HTR-8/SVneo (cell line): ENCODE results near the gene MACC1.
A peak's percentile ranks its signal among the peaks of the same experiment; 100 is the strongest.

Source experiments
- DNase-seq: peaks from one replicate; pipeline ENCODE4 v3.0.0; 2011; ENCODE audit warnings: low spot score, mixed read lengths; ENCODE audit not compliant: insufficient read length
- FAIRE-seq: peaks from 2 replicates; lab custom pipeline; 2011; peaks lifted over from hg19 to GRCh38; lab: Jason Lieb, UNC

MACC1 gene

DNA sequence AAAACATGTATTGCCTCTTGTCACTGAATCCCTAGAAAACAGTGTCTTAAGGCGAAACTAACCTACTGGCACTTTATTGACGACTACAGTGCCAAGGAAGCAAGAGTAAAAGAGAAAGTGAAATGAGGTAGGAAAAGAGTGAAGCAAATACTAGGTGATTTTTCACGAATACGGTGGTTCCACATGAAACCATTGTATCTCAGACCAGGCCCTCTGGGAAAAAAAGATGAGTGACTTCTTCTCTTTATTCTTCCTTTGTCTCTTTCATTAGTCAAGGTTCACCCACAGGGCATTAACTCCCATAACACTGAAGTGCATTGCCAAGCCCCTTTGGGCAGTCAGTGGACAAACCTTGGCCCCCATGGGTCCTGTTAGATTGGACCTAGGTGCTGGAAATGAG lies 16.2 kb upstream of the MACC1 start:
- DNase-seq = no peak
- no peak for FAIRE-seq

DNA sequence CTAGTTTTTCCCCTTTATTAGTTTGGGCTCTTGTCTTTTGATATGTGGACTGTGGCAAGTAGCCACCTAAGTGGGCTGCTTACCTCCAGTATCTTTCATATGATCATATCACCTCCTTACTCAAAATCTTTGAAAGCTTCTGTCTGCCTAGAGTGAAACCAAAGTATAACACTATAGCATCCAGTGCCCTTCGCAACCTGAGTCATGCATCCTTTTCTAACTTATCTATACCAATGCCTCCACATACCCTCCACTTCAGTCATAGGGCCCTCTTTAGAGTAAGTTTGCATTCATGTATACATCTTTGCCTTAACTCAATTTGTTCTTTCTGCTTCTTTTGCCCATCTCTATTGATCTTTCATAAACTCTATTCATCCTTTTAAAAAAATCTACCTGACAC lies 15.7 kb upstream of the MACC1 start:
- DNase-seq (no peak), FAIRE-seq (no peak)

DNA sequence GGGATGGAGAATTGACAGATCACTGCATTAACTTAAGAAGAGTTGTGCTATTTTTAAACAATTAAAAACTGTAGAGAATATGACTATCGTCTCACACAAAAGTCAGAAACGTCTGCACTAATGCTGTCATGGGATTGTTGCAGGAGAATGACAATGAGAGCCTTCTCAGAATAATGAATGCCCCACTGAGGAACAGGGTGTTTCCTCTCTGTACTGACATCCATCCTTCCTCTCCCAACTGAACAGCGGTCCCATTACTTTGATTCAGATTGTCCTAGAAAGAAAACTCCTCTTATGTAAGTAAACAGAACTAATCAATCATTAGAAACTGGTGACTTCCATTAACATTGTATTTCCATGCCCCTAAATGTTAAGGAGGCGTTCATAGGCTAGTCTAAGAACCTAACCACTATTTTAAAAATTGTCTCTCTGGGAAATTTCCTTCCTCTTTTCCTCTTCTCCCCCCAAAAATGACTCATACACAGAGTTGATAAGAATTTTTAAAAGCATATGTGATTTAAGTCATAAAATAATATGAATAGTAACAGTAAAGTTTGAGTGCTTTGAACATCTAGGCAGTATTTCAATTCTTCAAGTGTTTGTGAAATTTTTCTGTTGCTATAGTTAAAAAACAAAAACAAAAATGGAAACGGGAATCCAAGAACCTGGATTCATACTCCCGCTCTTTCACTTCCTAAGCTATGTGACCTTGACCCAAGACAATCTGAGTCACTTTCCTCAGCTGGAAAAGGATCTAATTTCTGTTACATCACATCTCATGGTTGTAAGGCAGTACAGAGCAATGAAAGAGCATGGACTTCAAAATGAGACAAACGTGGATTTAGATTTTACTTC lies 12.7 kb upstream of the MACC1 start:
- DNase-seq (peak; percentile 51), FAIRE-seq (no peak)

GRCh38 chr7:20229081-20229480 lies 11.9 kb upstream of the MACC1 start:
- no peak for DNase-seq
- no peak for FAIRE-seq

DNA sequence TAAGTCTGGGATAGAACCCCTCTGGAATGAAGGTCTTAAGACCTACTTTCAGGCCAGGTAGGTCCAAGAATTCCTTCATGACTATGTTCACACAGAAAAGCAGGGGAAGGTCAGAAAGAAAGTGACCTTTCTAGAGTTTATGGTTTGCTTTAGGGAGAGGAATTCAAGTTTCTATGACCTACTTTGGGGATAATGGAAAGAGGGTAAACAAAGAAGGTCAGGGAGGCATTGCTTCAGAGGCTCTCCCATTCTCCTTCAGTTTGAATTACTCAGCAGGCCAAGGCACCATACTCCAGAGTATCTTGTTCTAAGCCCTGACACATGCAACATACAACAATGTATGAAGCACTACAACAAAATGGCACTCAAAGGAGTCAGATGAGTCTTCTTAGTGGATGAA lies 11.5 kb upstream of the MACC1 start:
- FAIRE-seq (no peak), DNase-seq (no peak)

GRCh38 chr7:20227291-20227795 lies 10.2 kb upstream of the MACC1 start:
- no peak for DNase-seq

GRCh38 chr7:20226860-20227259 lies 9.7 kb upstream of the MACC1 start:
- FAIRE-seq = no peak
- no peak for DNase-seq

More at GRCh38 chr7:20227291-20227795, 10.2 kb upstream of the MACC1 start:
- FAIRE-seq = no peak

- no peak for FAIRE-seq
- no peak for DNase-seq
Observed at GRCh38 chr7:20225384-20225783, 8.2 kb upstream of the MACC1 start.

DNA sequence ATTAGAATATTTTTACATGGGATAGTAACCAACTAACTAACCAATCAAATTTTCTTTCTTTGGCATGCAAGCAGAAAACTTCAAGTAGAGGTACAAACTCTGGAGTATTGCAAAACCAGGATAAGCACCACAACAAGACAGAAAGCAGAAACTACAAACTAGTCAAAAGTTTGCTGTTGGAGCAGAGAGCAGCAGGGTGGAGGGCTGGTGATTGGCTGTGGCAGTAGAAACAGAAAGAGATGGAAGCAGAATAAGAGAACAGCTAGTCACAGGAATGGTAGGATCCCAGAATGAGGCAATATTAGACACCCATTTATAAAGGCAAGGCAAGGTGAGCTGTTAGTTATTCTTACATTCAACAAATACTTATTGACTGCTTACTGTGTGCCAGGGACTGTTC lies 6.8 kb upstream of the MACC1 start:
- no peak for FAIRE-seq
- DNase-seq = no peak

DNA sequence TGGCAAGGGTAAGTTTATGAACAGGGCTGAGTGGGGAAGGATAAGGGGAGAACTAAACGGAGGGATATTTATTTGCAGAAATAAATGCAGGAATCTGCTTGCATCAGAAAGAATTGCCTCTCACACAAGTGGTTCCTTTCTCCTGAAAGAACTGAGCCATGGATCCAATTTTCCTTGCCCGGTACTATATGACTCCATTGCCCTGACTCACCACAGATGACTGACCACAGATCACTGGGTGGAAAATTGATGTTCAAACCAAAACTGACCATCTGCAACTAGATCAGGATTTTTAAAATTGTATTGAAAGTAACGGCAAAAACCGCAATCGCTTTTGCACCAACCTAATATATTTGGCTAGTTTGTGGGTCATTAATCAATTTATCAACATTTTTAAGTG lies 6.2 kb upstream of the MACC1 start:
- FAIRE-seq (no peak), DNase-seq (no peak)

DNA sequence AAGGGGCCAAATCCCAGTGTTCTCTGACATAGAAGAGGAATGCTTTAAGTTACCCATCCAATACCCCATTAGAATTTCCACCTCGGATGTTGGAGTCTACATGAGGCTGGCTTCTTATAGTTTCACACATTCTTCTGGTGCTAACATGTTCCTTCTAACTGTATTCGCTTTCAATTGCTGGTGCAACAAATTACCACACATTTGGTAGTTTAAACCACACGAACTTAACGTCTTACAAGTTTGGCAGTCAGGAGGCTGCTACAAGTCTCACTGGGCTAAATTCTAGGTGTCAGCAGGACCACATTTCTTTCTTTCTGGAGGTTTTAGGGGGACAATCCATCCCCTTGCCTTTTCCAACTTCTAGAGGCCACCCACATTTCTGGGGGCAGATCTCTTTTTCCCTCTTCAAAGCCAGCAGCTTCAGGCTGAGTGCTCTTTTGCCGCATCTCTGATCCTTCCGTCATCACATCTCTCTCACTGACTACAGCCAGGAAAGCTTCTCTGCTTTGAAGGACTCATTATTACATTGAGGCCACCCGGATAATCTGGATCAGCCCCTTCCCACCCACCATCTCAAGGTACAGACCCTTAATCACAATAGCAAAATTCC lies 5.1 kb upstream of the MACC1 start:
- no peak for FAIRE-seq
- DNase-seq = no peak

- FAIRE-seq = no peak
- DNase-seq = peak; percentile 26
Observed at GRCh38 chr7:20220921-20221547, 3.9 kb upstream of the MACC1 start.

DNA sequence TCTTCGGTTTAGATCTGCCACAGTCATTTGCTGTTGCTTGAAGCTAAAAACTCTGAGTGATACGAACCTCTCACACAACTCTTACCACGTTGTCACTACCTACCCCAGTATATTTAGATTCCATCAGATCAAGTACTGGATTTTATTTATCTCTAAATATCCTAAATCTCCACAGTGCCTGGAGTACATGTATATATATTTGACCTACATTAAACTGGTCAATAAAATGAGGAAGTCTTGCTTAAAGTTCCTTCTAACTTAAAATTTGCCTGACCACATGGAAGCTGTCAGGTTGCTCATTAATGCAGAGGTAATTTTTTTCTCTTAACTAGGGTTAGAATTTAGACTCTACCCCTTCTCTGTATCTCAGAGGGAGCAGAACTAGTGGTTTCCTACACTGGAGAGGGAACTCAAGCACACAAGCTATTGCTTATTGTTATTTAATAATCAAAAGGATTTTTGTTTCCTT lies 3.1 kb upstream of the MACC1 start:
- DNase-seq (no peak), FAIRE-seq (no peak)

DNA sequence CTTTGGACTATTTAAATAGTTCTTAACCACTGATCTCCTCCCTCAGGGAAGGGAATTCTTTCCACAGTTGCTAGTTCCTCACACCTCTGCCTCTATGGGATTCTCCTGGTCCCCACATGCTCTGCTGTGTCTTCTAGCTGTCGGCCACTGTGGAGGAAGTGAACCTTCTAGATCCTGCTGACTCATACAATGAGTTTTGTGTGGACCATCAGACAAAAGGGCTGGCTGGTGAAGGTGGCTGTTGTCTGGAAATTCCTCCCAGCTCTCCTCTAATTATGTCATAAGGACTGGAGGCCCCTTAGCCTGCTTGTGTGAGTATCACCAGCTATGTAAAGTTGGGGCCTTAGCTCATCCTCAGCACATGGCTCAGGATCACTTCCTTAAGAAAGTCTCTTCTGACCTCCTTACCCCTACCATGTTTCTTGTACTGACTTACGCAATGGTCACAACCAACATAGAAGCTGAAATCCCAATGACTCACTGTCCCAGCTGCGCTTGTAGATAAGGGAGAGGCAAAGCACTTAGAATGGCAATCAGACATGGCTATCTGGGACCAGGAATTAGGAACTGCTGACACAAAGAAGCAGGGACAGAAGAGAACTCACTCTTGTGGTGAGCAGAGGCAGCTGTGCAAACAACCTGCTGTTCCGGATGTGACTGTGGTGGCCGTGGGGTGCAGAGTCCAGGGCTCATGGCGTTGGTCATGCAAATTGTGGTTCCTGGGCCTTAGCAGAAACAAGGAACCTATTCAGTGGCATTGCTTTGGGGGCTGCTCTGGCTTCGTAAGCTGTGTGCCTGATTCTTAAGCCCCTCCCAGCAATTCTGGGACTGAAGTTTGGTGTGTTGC lies 2.5 kb upstream of the MACC1 start:
- FAIRE-seq (peak; percentile 44), DNase-seq (no peak)

GRCh38 chr7:20219062-20219445 lies 1.9 kb upstream of the MACC1 start:
- FAIRE-seq (no peak), DNase-seq (no peak)

GRCh38 chr7:20218279-20218678 lies 1.1 kb upstream of the MACC1 start:
- DNase-seq (no peak), FAIRE-seq (no peak)

DNA sequence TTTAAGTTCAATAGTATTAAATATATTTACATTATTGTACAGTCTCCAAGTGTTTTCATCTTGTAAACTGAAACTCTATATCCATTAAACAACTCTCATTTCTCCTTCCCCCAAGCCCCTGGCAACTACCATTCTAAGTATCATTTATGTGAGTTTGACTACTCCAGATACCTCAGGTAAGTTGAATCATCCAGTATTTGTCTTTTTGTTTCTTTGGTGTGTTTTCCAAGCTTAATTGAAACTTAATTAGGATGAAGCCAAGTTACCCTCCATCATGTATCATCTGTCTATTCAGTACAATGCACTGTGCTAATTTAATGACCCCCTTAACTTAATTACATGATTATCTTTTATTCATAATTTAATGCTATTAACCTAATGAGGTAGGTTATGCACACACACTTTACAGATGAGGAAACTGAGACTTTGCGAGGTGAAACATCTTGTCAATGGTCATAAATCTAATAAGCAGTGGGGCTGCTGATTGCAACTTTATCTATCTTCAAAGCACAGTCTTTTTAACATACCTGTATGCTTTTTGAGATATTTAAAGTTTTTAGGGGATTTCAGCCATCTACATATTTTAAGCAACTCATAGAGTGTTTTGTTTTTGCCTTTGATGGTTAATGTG lies 663 bp downstream of the MACC1 start:
- no peak for FAIRE-seq
- no peak for DNase-seq

DNA sequence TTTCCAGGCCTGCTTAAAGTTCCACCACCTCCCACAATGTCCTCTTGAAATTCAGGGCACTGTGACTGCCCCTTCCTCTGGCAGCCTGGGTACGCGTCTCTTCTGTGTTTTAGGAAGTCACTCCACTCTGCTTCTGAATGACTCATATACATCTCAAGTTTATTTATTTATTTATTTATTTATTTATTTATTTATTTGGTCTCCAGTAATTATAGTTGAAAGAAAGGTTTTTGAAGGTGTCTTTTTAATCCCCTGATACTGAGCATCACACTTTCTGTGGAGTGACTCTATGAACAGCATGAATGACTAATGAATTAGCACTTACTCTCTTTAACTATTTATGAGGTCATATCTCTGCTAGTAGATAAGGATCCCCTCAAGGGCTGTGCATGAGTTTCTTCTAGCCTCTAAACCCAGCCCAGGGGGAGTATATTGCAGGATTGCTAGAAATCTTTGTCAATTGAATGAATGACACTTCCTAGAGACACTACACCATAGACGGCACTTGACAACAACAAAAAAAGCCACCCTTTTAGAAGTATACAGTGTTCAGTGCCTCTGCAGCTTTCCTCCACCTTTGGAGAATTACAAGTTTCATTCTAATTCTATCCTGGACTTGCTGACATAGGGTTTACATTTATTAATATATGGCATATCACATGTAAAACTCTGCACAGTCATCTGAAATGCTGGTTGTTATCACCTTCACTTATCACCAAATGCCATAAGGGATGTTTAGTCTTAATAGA lies 2.1 kb downstream of the MACC1 start:
- DNase-seq (no peak), FAIRE-seq (no peak)

DNA sequence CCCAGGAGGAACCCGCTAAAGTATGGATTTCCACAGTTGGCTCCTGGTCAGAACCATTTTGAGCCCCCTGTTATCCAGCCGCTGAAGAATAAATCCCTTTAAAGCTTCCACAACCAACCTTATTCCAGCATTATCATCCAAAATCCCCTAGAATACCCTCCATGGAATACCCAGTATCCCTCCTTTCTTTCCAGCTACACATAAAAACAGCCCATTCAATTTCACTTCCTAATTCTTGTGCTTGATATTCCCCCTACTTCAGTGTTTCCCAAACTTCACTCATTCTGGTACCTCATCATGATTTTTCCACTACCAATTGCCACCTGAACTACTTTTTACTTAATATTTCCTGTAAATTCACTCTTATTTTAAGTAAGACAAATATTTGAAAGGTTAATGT lies 3.1 kb downstream of the MACC1 start:
- no peak for DNase-seq
- no peak for FAIRE-seq
